Occipital lobe (tissue), 2 donors: ENCODE results near the gene PHF21B. TPM values are rescaled to one million over a fixed set of nuclear protein-coding genes. Genes with fewer than 3 reads are reported as not detected.

Experiments
- DNase-seq: peaks from one replicate; lab custom pipeline; 2025; lab: John Stamatoyannopoulos, UW
- total RNA-seq: library from RNA; depleted of rRNA; stranded (reverse); fragments of >200 nt; gene quantifications from one replicate; pipeline ENCODE4 v1.2.3, GENCODE V29; 2014

The PHF21B gene
- total RNA-seq, 1 donor from 2014 or later, result 8.1 TPM

DNA sequence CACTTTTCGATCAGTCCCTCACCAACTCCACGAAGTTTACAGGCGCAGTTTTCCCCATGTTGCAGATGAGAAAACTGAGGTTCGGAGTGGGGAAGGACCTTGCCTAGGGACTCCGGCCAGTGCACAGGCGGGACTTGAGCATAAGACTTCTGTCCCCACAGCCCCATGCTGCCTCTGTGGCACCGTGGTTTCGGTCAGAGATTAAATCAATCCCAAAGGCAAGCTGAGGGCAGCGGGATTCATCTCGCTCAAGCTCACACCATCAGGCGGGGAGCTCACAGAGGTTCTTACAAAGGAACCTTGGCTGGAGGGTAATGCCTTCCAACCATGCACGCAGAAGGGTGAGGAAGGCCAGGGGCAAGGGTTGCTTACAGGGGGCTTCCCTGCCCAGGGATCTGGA lies 115.5 kb downstream of the PHF21B start:
- no peak for DNase-seq

DNA sequence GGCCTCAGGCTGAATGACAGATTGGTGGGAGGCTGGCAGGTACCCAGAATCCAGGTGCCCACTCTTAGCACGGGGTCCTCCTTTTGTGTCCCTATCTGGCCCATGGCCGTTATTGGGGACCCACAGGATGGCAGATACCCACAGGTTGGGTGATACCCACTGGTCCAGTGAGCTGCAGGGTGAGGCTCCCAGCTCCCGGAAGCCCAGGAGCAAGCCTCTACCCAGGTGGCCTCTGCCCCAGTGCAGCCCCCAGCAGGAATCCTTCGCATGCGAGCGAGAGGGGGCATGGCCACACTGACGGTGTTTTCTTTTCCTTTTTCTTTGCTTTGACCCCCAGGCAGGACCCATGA lies 116.1 kb downstream of the PHF21B start:
- no peak for DNase-seq

DNA sequence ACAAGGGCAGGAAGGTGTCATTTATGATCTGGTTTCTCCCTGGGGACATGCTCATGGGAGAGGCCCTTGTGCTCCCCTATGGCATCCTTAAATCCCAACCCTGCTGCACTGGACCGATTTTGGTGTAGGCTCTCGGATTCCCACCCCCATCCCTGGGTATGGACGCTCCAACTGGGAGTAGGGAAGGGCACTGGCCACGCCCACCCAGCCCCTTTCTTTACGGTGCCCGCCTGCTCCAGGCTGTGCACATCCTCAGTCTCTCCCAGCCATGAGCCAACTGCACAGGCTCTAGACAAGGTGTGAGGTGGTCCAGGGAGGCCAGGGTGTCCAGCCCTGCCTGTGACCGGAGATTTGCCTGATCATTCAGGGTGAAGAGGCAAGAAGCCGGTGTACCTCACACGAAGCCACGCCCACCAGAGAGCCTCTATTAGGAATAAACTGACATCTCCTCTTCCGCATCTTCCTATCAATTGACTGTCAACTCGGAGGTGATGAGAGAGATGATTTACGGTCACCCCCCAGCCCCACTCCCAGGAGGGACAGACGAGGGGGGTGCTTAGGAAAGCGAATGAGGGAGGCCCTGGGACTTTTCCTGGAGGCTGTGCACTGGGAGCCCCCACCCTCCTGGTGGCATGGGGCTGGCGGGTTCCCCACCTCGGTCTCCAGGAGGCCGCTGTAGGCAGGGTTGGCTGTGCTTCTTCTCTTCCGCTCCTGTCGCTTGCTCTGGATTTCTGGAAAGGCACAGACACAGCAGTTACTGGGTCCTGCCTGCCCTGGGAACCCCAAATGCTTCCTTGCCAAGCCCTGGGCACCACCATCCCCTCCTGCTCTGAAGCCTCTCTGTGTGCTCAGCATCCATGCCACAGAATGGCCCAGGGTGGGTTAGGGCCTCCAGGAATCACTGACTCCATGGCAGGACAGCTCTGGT lies 116.7 kb downstream of the PHF21B start:
- DNase-seq, result no peak

DNA sequence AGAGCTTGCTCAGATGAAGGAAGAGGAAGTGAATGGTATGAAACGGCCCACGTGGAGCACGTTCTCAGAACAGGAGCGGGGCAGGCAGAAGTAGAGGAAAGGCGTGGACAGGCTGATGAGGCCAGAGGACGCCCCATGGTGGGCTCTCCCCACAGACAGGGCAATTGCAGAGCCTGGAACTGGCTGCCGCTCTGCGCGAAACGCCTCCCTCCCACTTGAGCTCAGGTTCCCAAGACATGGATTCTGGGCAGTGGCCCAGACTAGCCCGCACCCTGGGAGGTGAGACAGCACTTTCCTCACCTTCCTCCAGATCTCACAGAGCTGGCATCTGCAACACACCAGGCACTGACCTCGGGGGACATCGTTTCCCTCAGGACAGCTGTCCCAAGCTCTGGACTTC lies 117.6 kb downstream of the PHF21B start:
- DNase-seq, result no peak

DNA sequence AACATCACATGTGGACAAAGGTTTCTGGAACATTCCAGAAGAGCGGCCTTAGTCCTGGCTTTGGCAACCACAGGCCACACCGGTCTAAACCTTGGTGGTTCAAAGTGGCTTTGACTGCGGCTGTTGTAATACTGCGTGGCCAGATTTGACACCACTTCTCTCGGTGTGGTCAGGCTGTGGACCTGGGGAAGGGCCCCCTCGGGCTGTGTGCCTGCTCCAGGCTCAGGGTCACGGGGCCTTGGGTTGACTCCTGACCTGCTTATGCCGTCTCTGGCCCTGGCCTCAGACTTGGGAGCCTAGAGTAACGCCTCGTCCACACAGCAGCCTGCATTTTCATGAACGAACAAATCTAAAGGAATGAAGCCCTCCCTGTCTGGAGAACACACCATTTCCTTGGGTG lies 118.0 kb downstream of the PHF21B start:
- DNase-seq, result no peak

DNA sequence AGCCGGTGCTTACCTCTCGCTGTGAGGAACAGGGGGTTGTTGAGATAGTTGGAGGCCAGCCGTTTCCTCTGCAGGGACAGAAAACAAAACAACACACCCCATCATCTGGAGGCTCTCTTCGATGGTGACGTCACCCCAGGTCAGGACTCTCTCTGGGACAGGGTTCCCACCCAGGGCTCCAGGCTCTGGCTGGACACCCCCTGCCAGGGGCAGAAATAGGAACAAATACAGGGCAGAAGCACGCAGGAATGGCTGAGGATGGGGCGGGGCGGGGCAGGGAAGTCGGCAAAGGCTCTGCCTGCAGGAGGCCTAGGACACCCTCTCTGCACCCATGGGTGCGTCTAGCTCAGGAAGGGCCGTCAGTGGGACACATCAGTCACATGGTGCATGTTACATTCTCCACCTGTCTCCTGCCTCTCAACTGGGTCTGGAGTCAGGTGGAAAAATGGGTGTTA lies 118.5 kb downstream of the PHF21B start:
- no peak for DNase-seq

DNA sequence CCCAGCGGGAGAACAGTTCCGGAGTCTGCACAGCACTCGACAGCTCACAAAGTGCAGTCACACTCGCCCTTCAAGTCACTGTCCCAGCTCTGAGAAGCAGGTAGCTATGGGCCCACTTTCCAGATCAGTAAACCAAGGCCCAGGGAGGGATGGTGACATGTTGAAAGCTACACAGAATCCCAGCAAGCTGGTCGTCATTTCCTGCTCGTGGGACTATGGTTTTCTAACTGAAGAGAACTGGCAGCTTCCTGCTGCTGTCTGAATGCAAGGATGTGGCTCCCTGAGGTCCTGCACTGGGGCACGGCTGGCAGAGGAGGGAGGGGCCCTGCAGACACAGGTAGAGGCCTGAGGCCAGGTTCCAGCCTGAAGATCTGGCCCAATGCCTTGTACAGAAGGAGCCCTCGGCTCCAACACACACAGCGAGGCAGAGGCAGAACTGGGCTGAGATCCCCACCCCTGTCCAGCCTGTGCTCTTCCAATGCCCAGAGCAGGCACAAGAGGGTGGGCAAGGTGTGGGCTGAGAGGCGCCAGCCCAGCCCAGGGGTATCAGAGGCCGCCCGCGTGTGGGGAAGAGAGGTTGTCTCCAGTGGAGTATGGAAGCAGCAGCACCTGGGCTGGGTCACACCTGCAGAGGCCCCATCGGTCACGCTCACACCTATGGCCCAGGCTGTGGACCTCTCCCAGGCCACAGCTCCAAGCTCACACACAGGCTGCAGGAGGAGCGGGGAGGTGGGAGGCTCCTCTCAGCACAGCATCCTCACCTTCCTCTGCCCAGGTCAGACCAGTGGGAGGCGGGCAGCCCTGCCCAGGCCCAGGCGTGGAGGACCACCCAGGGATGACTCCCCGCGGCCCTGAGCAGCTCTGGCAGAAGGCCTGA lies 119.2 kb downstream of the PHF21B start:
- DNase-seq, result no peak

DNA sequence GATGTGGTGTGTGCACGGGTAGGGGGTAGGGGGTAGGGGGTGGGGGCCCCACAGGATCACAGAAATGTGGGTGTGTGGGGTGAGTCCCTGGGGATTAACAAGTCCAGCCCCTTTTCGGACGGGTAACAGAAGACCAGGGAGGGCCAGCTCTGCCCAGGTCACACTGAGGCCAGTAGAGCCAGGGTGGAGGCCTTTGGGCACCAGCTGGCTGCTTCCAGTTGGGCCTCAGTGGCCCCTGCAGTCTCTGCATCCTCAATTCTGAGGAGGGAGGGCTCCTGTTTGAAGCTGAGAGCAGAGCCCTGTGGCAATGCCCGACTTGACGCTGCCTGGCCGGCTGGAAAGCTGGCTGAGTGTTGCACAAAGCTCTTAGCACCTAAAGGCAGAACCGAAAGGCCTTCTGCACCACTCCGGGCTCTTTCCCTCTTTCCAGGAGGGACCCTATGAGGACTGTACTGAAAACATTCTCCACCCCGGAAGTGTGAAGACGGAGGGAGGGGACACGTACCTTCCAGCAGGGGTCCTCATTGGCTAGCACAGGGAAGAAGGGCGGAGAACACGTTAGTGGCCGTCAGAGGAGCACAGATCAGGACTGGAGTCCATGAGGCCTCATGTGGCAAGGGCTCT lies 120.4 kb downstream of the PHF21B start:
- no peak for DNase-seq

DNA sequence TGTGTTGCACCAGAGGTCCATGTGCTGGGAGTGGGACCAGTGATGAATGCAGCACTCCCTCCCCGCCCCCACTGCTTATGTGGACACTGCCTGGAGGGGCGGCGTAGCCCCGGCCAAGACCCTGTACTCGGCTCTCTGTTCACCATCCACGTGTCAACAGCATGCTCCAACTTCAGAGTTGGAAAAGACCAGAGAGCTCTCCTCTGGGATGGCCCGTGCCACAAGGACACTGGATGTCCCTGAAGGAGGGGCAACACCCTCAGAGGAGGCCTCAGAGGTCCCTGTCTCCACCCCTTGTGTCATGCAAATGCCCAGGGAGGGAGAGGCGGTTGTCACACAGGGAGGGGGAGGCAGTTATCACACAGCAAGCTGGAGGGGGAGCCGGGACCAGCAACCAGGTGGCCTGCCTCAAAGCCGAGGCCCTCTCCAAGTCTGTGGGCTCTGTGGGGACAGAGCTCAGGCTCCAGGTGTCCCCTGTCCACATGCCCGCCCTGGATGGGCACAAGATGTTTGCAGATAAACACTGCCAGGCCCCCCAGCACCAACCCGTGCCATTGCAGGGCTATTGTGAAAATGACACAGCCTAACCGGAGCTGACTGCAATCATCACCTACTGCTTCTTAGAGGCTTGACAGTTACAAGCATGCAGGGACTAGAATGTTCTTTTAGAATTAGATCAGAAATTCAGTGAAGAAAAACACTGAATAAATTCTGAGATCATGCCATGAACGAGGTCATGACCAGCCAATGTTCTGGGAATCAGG lies 121.1 kb downstream of the PHF21B start:
- DNase-seq, result no peak

DNA sequence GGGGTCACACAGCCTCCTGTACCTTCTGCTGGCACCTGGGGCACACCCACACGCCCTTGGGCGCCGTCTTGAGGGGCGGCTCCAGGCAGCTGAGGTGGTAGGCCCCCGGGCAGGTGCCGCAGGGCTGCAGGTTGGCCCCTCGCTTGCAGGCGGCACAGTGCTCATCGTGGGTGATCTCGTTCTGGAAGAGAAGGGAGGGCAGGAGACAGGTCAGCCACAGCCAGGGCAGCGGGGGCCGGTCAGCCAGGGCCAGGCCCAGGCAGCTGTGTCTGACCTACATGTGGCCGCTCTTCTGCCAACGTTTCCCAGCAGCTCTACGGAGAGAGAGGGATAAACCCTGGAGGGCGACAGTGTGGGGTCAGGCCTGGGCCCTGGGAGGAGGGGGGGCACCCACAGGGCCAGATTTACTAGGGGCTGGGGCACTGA lies 121.9 kb downstream of the PHF21B start:
- DNase-seq, result no peak

DNA sequence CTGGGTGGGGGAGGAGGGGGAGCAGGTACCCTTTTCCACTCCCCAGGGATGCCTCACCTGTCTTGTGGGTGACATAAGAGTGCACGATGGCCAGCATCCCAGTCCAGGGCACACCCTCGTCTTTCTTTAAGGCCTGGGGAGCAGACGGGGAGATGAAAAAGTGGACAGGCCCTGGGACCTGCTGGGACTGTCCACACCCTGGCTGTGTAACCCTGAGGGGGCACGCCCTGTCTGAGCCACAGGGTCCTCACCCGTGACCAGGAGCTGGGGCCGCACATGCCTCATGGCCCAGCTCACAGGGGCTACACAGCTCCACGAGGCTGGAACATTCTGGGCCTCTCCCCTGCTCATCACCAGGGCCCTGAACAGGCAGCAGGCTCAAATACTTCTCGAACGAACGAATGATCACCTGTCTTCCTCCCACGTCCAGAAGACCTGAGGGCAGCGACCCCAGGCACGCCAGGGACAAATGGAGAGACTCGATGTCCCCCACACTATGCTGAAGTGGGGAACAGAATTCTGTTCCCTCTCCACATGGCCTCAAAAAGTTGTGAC lies 123.9 kb downstream of the PHF21B start:
- no peak for DNase-seq

DNA sequence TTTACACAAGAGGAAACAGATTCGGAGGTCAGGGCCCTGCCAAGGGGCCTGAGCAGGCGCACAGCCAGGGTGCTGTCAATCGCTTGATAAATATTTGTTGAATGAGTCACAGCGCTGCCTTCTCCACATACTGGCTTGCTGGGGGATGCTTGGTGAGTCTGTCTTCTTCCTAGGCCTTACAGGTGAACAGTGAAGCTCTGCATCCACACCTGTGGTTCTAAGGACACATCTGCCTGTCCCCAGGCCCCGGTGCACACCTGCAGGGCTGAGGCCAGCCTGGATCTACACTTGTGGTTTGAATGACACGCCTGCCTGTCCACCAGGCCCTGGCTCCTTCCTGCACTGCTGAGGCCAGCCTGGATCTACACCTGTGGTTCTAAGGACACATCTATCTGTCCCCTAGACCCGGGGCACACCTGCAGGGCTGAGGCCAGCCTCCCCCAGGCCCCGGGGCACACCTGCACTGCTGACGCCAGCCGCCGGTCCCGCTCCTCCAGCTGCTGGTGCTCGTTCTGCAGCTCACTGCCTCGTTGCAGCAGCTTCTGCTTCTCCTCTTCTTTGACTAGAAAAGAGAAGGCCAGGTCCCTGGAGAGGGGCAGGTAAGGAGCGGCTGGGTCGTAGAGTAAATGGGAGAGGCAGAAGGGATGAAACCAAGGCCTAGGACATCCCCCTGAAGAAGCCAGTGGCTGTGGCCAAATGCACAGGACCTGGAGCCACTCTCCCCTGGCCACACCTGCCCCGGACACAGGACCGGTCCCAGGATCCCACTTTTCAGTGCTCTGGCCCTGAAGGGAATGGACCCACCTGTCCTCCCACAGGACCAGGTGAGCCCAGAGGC lies 124.6 kb downstream of the PHF21B start:
- DNase-seq, result no peak

DNA sequence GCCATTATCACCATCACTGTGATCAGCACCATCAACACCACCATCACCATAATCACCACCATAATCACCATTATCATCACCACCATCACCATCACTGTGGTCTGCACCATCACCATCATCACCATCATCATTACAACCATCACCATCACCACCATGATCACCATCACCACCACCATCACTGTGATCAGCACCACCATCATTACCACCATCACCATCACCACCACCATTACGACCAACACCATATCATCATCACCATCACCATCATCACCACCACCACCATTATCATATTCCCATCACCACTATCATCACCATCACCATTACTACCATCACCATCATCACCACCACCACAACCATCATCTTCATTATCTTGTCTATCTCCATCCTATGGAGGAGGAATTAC lies 125.2 kb downstream of the PHF21B start:
- no peak for DNase-seq

DNA sequence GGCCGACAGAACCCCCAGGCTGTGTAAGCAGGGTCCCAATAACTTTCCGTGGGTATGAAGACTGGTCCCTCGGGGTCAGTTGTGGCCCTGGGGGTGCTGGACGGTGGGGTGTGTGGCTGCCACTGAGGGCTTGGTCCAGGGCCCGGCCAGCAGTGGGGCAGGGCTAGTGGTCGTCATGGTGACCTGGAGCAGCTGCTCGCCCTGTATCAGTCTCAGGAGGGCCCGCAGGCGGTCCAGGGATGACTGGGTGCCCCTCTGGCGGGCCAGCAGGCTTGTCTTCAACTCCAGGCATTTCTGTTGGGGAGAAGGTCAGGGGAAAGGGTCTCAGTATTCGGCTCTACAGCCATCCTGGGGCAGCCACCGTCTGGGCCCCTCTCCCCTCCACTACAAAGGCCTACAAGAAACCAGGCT lies 126.8 kb downstream of the PHF21B start:
- no peak for DNase-seq

DNA sequence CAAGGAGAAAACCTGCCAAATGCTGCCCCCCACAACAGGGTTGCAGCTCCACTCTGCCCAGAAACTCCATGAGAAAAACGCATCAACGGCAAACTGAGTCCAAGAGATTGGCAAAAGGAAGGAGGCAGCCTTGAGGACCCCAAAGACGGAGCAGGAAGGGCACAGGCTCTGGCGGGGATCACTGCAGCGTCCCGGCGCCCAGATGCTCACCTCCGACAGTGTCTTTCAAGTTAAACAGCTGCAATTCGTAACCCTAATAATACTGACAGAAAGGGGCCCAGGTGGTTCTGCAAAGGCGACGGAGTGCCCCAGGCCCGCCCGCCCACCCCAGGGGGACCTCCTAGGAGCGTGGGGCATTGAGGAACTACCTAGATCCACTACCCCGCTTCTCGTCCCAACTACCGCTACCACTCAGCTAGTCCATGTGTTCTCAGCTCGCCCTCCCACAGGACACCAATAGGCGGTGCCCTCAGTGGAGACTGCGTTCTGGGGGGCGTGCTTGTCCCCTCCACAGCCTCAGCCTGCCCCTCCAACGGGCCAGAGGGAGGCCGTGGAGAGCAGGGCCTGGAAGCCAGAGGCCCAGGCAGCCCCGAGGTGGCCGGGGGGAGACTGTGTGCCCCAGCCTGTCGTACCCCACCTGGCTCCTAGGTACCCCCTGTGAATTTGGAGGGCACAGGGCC lies 127.4 kb downstream of the PHF21B start:
- no peak for DNase-seq

DNA sequence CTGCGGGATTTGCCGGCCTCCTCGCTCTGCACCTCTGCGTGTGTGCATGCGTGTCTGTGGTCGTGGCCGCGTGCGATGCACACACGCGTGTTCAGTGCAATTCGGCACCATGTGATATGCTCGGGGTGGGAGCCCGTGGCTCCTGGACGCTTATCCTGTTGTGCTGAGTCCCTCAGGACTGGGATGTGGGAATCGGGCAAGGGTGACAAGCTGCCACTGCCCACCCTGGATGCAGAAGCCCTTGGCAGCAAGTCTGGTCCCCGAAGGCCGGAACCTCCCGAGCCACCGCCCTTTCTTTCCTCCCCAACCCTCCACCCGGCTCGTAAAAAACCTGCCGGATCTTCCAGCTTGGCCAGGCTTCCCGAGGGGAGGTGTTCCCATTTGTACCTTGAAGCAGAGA lies 128.2 kb downstream of the PHF21B start:
- no peak for DNase-seq

DNA sequence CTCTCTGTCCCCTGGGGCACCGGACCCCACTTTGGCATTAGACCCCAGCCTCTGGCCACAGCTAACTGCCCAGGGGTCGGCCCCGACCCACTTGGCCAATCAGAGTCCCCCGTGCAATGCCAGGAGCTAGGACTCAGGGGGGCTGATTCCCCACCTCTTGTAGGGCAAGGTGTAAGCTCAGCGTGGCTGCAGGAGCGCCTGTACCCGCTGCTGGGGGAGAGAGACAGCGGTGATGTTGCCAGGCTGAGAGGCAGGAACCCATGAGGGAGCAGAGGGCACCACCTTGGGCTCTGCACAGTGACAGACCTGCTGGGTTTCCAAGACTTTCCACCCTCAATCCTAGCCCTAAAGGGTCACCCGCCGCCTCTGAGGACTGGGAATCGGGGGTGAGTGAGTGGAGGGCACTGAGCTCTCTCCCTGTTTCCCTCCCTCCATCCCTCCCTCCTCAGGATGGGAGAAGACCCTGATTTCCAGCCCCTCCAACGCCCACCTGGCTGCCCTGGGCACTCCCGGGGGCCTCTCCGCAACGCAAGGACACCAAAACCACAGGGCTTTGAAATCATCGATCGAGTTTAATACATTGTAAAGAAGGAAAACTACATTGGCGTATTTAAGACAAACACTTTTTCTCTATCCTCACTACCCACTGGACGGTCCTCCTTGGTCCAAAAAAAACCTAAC lies 129.1 kb downstream of the PHF21B start:
- DNase-seq, result no peak

DNA sequence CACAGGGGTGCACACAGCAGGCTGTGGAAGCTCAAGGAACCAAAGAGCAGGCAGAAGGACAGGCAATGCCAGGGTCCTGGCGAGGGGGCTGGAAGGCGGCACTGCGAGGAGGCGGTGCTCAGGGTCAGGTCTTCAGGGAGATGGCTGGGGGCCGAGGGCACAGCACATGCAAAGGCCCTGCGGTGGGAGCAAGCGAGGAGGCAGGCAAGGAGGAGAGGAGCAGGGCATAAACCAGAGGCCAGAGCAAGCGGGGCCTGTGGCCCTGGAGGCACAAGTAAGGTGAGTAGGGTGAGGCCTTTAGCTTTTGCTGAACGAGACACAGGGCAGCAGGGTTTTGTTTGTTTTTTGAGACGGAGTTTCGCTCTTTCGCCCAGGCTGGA lies 130.5 kb downstream of the PHF21B start:
- no peak for DNase-seq
